H9 (cell line): ENCODE results near the gene CD28. TPM values are rescaled to one million over a fixed set of nuclear protein-coding genes. Genes with fewer than 3 reads are reported as not detected.

Experiments used
- DNase-seq: peaks from one replicate; pipeline ENCODE4 v3.0.0-alpha.2; 2017
- H2AFZ ChIP-seq: one replicate; pipeline ENCODE4 v1.6.1; 2013; ENCODE audit warnings: mild to moderate bottlenecking, low read length, control low read depth, moderate library complexity
- H2AK5ac ChIP-seq: 2 replicates; pipeline ENCODE4 v1.6.1; 2013; ENCODE audit warnings: low read length, control low read depth, mixed read lengths; ENCODE audit not compliant: insufficient read length
- H2BK120ac ChIP-seq: one replicate; pipeline ENCODE4 v1.6.1; 2013; ENCODE audit warnings: low read depth, mild to moderate bottlenecking, low read length, control low read depth, inconsistent platforms; ENCODE audit not compliant: poor library complexity, severe bottlenecking
- H2BK12ac ChIP-seq: 2 replicates; pipeline ENCODE4 v1.6.1; 2013; ENCODE audit warnings: low read length, control low read depth, mixed read lengths, low read depth; ENCODE audit not compliant: insufficient read length
- H2BK15ac ChIP-seq: 2 replicates; pipeline ENCODE4 v1.6.1; 2013; ENCODE audit warnings: low read depth, low read length, control low read depth
- H2BK20ac ChIP-seq: one replicate; pipeline ENCODE4 v1.6.1; 2013; ENCODE audit warnings: low read depth, mild to moderate bottlenecking, low read length, control low read depth, inconsistent platforms; ENCODE audit not compliant: poor library complexity, severe bottlenecking
- H2BK5ac ChIP-seq: 2 replicates; pipeline ENCODE4 v1.6.1; 2013; ENCODE audit warnings: low read length, control low read depth, mixed read lengths; ENCODE audit not compliant: insufficient read length
- H3K14ac ChIP-seq: 2 replicates; pipeline ENCODE4 v1.6.1; 2013; ENCODE audit warnings: low read length, control low read depth; ENCODE audit not compliant: insufficient read depth
- H3K18ac ChIP-seq: 2 replicates; pipeline ENCODE4 v1.6.1; 2013; ENCODE audit warnings: low read depth, mild to moderate bottlenecking, mixed read lengths, low read length, control low read depth; ENCODE audit not compliant: insufficient read length
- H3K23ac ChIP-seq: 2 replicates; pipeline ENCODE4 v1.6.1; 2013; ENCODE audit warnings: low read length, control low read depth, mixed read lengths, low read depth; ENCODE audit not compliant: insufficient read length
- H3K23me2 ChIP-seq: 2 replicates; pipeline ENCODE4 v1.6.1; 2013; ENCODE audit warnings: low read depth, mild to moderate bottlenecking, mixed read lengths, low read length, control low read depth; ENCODE audit not compliant: insufficient read length, poor library complexity, severe bottlenecking
- H3K27ac ChIP-seq: 2 replicates; pipeline ENCODE4 v1.5.1; 2013; ENCODE audit warnings: low read length, control low read depth, mixed read lengths, low read depth; ENCODE audit not compliant: insufficient read length
- H3K27me3 ChIP-seq: 2 replicates; pipeline ENCODE4 v1.6.1; 2013; ENCODE audit warnings: low read length, control low read depth, inconsistent platforms; ENCODE audit not compliant: insufficient read depth
- H3K4ac ChIP-seq: 2 replicates; pipeline ENCODE4 v1.6.1; 2013; ENCODE audit warnings: low read depth, mild to moderate bottlenecking, control low read depth, inconsistent platforms, low read length, moderate library complexity
- H3K4me1 ChIP-seq: 2 replicates; pipeline ENCODE4 v1.6.1; 2013; ENCODE audit warnings: low read length, control low read depth, inconsistent platforms; ENCODE audit not compliant: insufficient read depth
- H3K4me2 ChIP-seq: 2 replicates; pipeline ENCODE4 v1.6.1; 2013; ENCODE audit warnings: low read length, control low read depth, mixed read lengths; ENCODE audit not compliant: insufficient read length, insufficient read depth
- H3K56ac ChIP-seq: 2 replicates; pipeline ENCODE4 v1.6.1; 2013; ENCODE audit warnings: low read depth, mild to moderate bottlenecking, mixed read lengths, low read length, control low read depth; ENCODE audit not compliant: insufficient read length
- H3K79me1 ChIP-seq: 2 replicates; pipeline ENCODE4 v1.6.1; 2013; ENCODE audit warnings: low read depth, mild to moderate bottlenecking, moderate library complexity, low read length, control low read depth, inconsistent platforms; ENCODE audit not compliant: insufficient read depth, poor library complexity, severe bottlenecking
- H3K79me2 ChIP-seq: 2 replicates; pipeline ENCODE4 v1.6.1; 2013; ENCODE audit warnings: low read length, control low read depth, inconsistent platforms; ENCODE audit not compliant: insufficient read depth
- H3K9ac ChIP-seq: 2 replicates; pipeline ENCODE4 v1.6.1; 2013; ENCODE audit warnings: low read length, control low read depth, mixed read lengths; ENCODE audit not compliant: insufficient read length; ENCODE audit errors: extremely low read depth
- H3K9me3 ChIP-seq: one replicate; pipeline ENCODE4 v1.6.1; 2013; ENCODE audit warnings: low read depth, low read length, inconsistent platforms; ENCODE audit not compliant: control insufficient read depth
- H3T11ph ChIP-seq: one replicate; pipeline ENCODE4 v1.6.1; 2013; ENCODE audit warnings: mild to moderate bottlenecking, low read length, control low read depth, inconsistent platforms
- H4K20me1 ChIP-seq: one replicate; pipeline ENCODE4 v1.6.1; 2013; ENCODE audit not compliant: control insufficient read depth, insufficient read length, insufficient read depth
- H4K5ac ChIP-seq: 2 replicates; pipeline ENCODE4 v1.6.1; 2013; ENCODE audit warnings: low read depth, mild to moderate bottlenecking, mixed read lengths, low read length, control low read depth; ENCODE audit not compliant: insufficient read length
- H4K8ac ChIP-seq: replicated peaks from 2 replicates; pipeline ENCODE4 v1.6.1; 2013; ENCODE audit warnings: low read length, control low read depth, mixed read lengths, low read depth; ENCODE audit not compliant: insufficient read length
- H4K91ac ChIP-seq: 2 replicates; pipeline ENCODE4 v1.6.1; 2013; ENCODE audit warnings: low read depth, mild to moderate bottlenecking, moderate library complexity, mixed read lengths, low read length, control low read depth; ENCODE audit not compliant: insufficient read length
- H3K27ac Mint-ChIP-seq, 3 experiments: 2 replicates in 2 of 3; 3 replicates in 1 of 3; pipeline ENCODE4 v1.8.0; 2020 to 2021; ENCODE audit warnings: mixed read lengths in 3 of 3, mild to moderate bottlenecking in 1 of 3, moderate library complexity in 1 of 3
- H3K27me3 Mint-ChIP-seq: 2 replicates; pipeline ENCODE4 v1.8.0; 2021; ENCODE audit warnings: low read depth, mild to moderate bottlenecking, moderate library complexity, mixed read lengths
- H3K36me3 Mint-ChIP-seq, 3 experiments: 2 replicates in 2 of 3; 3 replicates in 1 of 3; pipeline ENCODE4 v1.8.0; 2020 to 2021; ENCODE audit warnings: low read depth in 3 of 3, mixed read lengths in 3 of 3; ENCODE audit not compliant: insufficient read depth in 1 of 3
- H3K4me1 Mint-ChIP-seq, 2 experiments: 2 replicates each; pipeline ENCODE4 v1.8.0; 2020; ENCODE audit warnings: mixed read lengths in 2 of 2
- H3K4me3 Mint-ChIP-seq, 2 experiments: 2 replicates in 1 of 2; 3 replicates in 1 of 2; pipeline ENCODE4 v1.8.0; 2020 to 2021; ENCODE audit warnings: mild to moderate bottlenecking in 2 of 2, mixed read lengths in 2 of 2, moderate library complexity in 1 of 2
- H3K9me3 Mint-ChIP-seq, 2 experiments: 2 replicates in 1 of 2; 3 replicates in 1 of 2; pipeline ENCODE4 v1.8.0; 2020; ENCODE audit warnings: mild to moderate bottlenecking in 2 of 2, mixed read lengths in 2 of 2, moderate library complexity in 1 of 2
- WGBS: extraction: QIAGEN DNeasy Blood & Tissue Kit; methylation state at CpG from one replicate; pipeline ENCODE4 v1.1.7; 2013; ENCODE audit warnings: missing lambda C conversion rate, low lambda C conversion rate, mixed read lengths; ENCODE audit not compliant: insufficient read length; ENCODE audit errors: extremely low coverage; 5-methylcytosine and 5-hydroxymethylcytosine counted together
- total RNA-seq: library from RNA; stranded (reverse); gene quantifications from 2 replicates; pipeline ENCODE4 v1.2.1, GENCODE V29; 2021
- TF ChIP-seq, protein P1 (sequence below): fragments of 200-600 bp; sonication (generic); conservative IDR thresholded peaks from 3 replicates; pipeline ENCODE4 v1.8.0; 2021; ENCODE audit warnings: antibody characterized with exemption, mild to moderate bottlenecking

Gene CD28
- total RNA-seq, 1 experiment from 2014 or later, result not detected

DNA sequence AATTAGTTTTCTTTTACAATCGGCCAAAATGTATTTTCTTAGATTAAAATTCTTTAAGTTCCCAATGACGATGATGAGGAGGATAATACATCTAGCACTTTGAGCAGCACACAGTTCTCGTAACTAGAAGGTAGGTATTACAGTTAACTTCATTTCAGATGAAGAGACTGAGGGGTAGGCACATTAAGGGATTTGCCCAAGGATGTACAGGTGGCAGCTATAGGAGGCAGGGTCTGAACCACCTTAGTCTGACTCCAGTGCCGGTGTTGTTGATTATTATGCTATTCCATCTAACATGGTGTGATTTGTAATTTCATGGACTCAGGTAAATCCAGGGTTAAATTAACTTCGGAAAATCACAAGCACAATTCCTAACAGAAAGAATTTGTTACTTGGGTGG, 1.1 kb downstream of the CD28 start:
- H3K4me1 Mint-ChIP-seq, result no peaks in the 10 kb centered on the region
- no peak overlapping the region for H3K27ac Mint-ChIP-seq
- H3K36me3 Mint-ChIP-seq, result no peaks in the 10 kb centered on the region
- H2BK20ac ChIP-seq, result no peak overlapping the region
- no peaks in the 10 kb centered on the region for H4K20me1 ChIP-seq
- H3K4me3 Mint-ChIP-seq, result no peak overlapping the region
- H2BK12ac ChIP-seq, result no peak overlapping the region
- no peak overlapping the region for H2BK120ac ChIP-seq
- no CpG with 5 or more reads among the region's 5 CpGs for WGBS
- no peaks in the 10 kb centered on the region; the same call in 1 of the 2 replicates for H3K27me3 Mint-ChIP-seq
- H3K4ac ChIP-seq, result no peak overlapping the region
- no peak for DNase-seq
- TF ChIP-seq, protein P1, sequence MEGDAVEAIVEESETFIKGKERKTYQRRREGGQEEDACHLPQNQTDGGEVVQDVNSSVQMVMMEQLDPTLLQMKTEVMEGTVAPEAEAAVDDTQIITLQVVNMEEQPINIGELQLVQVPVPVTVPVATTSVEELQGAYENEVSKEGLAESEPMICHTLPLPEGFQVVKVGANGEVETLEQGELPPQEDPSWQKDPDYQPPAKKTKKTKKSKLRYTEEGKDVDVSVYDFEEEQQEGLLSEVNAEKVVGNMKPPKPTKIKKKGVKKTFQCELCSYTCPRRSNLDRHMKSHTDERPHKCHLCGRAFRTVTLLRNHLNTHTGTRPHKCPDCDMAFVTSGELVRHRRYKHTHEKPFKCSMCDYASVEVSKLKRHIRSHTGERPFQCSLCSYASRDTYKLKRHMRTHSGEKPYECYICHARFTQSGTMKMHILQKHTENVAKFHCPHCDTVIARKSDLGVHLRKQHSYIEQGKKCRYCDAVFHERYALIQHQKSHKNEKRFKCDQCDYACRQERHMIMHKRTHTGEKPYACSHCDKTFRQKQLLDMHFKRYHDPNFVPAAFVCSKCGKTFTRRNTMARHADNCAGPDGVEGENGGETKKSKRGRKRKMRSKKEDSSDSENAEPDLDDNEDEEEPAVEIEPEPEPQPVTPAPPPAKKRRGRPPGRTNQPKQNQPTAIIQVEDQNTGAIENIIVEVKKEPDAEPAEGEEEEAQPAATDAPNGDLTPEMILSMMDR, result no peak
- H2AFZ ChIP-seq, result no peak overlapping the region
- no peaks in the 10 kb centered on the region for H3K27me3 ChIP-seq
- H2AK5ac ChIP-seq, result no peak overlapping the region
- H3K14ac ChIP-seq, result no peak overlapping the region
- H4K8ac ChIP-seq, result no peak overlapping the region
- H3K9me3 ChIP-seq, result no peaks in the 10 kb centered on the region
- H3K79me1 ChIP-seq, result no peaks in the 10 kb centered on the region
- no peak overlapping the region for H3K56ac ChIP-seq
- H3K9me3 Mint-ChIP-seq, result no peaks in the 10 kb centered on the region
- no peak overlapping the region for H2BK5ac ChIP-seq
- H4K5ac ChIP-seq, result no peak overlapping the region
- H3K23ac ChIP-seq, result no peak overlapping the region
- H3K23me2 ChIP-seq, result no peaks in the 10 kb centered on the region
- H3K4me2 ChIP-seq, result no peak overlapping the region
- H2BK15ac ChIP-seq, result no peak overlapping the region
- H3K27ac ChIP-seq, result no peak overlapping the region
- no peaks in the 10 kb centered on the region for H3K79me2 ChIP-seq
- no peak overlapping the region for H4K91ac ChIP-seq
- no peak overlapping the region for H3T11ph ChIP-seq
- no peak overlapping the region for H3K9ac ChIP-seq
- no peaks in the 10 kb centered on the region for H3K4me1 ChIP-seq
- no peak overlapping the region for H3K18ac ChIP-seq
